HPDE6-E6E7 (cell line): Measurements from ENCODE around the gene TBCD.

ENCODE experiments used
- DNase-seq: peaks from one replicate; pipeline ENCODE4 v3.0.0; 2011; ENCODE audit warnings: missing footprints; ENCODE audit errors: extremely low spot score

The TBCD gene

DNA sequence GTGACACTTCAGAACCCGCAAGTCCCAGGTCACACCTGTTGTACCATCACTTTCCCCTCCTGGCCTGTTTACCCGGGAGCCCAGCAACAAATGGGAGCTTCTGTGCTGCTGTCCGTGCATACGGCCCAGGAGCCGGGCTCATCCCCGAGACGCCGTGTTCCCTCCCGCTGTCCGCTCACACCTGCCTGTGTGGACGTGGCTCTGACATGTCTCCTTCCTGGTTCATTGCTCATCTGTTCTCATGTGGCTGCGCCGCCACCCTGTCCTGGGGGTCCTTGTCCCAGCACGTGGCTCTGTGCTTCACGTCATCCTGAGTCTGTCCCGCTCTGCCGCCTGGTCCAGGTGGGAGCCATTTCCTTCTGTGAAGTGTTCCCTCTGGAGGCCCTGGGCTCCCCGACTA, 37.9 kb downstream of the TBCD start:
- DNase-seq, result no peak

DNA sequence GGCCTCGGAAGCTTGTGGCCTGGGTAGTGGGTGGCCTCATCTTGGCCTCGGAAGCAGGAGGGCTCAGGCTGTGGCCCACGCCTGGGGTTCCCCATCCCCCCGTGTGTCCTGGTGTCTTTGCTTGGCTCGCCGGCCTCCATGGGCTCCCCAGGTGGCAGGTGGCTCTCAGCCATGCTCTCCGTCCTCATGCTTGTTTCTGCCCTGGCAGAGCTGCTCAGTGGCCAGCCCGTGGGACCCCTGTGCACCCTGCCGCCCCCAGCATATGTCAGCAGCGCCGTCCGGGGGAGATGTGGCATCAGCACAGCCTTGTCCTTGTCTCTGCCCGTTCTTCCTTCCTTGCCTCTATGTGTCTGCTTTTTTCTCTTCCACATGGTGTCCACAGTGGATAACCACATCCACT, 38.5 kb downstream of the TBCD start:
- no peak for DNase-seq

DNA sequence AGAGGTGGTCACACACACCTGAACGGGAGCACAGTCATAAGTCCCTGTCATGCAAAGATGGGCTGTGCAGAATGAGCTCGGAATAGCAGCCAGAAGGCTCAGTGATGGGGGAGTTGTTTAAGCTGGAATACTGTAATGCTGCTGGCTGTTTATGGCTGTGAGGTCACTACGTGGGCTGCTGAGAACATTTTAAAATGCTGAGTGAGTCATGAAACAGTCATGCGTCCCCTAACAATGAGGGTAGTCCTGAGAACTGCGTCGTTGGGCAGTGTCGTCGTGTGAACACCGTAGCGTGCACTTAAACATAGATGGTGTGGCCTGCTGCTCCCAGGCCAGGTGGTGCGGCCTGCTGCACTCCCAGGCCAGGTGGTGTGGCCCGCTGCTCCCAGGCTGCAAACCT, 39.7 kb downstream of the TBCD start:
- DNase-seq, result no peak

DNA sequence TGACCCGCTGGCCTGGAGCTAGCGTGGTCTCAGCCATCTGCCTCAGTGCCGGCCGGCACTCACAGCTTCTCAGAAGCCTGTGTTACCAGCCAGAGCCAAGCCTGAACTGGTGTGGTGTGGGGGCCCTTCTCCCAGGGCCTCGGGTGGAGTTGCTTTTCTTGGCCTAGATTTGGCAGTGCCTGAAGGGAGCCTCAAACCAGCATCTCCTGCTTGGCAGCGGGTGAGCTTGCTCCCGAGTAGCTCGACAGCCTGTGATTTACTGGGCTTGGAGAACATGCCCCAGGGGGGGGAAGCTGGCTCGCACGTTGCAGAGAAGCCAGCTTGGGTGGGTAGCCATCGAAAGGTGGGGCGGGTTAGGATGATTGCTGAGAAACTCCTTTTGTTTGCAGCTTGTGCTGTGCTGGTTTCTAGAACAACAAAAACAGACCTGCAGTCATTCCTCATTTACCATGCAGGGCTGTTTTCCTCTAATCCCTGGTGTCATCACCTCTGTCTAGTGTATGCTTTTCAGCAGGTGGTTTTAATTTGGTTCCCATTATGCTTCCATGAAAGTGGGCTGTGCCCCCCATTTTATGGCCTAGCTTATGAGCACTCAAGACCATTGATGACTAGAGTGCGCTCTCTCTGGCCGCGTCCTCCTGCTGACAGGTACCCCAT, 42.2 kb downstream of the TBCD start:
- no peak for DNase-seq

DNA sequence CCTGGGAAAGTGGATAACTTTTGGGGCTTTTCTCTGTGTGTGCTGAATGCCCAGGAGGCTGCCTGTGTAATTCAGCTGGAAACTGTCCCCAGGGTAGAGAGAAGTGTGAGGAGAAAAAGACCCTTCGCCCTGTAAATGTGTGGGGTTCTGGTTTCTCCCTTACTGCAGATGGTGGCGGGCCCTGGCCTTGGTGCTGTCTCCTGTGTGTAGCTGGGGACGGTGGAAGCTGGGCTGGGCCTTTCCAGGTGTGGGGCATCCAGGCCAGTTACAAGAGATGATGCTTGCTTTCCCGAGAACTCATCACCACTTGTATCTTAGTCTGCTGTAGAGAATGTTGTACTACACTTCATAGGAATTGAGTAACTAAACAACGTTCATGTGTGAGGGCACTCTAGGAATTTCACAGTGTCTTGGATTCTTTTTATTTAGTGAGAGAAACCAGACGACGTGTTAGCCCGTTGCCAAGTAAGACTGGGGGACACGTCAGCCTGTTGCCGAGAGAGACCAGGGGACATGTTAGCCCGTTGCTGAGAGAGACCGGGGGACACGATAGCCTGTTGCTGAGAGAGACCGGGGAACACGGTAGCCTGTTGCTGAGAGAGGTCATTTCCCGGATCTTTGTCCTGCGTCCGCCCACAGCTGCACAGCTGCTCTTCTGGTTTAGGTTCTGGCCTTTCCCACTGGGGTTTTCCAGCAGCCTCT, 43.1 kb downstream of the TBCD start:
- no peak for DNase-seq

DNA sequence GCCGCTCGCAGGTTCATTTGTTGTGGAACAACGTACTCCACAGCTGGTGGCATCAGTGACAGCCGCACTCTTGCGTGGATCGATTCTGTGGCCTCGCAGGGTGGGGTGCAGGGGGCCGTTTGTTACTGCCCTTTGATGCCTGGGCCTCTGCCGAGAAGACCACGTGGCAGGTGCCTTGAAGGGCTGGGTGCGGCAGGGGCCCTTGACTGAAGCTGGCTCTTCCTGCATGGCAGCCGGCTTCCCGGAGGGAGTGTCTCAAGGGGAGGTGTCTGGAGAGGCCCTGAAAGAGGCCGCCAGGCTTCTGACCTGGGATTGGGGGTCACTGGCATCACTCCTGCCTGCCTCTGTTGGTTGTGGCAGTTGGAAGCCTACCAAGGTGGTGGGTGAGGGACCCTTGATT, 43.8 kb downstream of the TBCD start:
- no peak for DNase-seq

DNA sequence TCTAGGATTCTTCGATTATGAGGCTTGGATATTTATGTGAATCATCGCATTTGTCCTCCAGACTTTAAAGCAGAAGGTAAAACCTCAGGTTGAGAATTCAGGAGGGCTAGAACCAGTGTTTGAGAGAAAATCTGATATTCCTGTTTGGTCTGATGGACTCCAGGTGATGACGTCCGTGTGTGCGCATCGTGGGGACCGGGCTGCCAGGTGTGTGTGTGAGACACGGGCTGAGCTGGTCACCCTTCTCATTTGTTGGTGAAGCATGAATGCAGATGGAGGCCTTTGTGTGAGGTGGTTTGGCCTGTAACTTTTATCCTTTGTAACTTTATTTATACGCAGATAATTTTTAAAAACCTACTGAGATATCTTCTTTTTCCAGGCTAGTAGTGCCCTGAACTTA, 45.2 kb downstream of the TBCD start:
- no peak for DNase-seq

DNA sequence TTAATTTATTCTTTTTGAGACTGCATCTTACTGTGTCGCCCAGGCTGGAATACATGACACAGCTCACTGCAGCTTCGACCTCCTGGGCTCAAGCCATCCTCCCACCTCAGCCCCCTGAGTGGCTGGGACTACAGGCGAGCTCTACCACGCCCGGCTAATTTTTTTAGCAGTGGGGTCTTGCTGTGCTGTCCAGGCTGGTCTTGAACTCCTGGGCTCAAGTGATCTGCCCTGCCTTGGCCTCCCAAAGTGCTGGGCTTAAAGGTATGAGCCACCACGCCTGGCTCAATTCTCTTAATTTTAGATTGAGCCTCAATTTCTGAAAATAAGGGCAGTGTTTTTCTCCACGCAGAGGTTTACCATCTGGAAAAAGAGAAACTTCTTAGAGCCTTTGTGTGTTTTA, 46.9 kb downstream of the TBCD start:
- DNase-seq, result no peak

DNA sequence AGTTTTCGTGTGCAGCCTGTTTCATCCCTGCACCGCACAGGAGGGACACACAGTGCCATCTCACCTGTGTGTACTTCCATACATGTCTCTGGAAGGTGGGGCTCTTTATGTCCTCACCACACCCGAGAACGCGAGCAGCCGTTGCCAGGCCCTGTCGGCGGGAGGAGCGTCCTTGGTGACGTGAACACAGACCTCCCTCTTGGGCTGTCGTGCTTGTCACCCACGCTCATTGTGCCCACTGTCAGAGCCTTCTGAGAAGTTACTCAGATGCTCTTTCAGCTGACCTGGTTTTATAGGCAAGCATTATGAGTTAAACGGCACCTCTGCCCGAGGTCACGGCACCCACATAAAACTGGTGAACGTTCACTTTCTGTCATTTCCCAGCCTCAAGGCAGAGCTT, 47.7 kb downstream of the TBCD start:
- DNase-seq, result no peak

DNA sequence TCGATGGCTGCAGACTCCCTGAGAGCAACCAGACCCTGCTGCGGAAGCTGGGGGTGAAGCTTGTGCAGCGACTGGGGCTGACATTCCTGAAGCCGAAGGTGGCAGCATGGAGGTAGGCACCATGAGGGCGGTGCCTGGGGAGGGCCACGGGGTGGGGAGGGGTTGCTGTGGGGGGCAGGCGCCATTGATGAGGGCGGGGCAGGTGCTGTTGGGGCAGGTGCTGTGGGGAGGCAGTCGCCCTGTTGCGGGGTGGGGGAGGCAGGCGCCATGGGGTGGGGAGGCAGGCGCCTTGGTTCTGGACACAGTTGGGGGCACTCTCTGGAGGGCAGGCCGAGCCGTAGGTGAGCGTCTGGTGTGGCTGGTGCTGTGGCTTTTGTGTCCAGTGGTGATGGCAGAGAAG, 49.0 kb downstream of the TBCD start:
- DNase-seq, result no peak

DNA sequence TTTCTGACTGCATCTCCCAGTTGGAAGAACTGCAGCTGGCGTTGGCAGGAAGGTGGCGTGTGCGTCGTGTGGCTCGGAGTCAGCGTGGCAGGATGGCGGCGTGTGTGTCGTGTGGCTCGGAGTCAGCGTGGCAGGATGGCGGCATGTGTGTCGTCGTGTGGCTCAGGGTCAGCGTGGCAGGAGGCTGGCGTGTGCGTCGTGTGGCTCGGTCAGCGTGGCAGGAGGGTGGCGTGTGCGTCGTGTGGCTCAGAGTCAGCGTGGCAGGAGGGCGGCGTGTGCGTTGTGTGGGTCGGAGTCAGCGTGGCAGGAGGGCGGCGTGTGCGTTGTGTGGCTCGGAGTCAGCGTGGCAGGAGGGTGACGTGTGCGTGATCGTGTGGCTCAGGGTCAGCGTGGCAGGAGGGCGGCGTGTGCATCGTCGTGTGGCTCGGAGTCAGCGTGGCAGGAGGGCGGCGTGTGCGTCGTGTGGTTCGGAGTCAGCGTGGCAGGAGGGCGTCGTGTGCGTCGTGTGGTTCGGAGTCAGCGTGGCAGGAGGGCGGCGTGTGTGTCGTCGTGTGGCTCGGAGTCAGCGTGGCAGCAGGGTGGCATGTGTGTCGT, 49.6 kb downstream of the TBCD start:
- no peak for DNase-seq

DNA sequence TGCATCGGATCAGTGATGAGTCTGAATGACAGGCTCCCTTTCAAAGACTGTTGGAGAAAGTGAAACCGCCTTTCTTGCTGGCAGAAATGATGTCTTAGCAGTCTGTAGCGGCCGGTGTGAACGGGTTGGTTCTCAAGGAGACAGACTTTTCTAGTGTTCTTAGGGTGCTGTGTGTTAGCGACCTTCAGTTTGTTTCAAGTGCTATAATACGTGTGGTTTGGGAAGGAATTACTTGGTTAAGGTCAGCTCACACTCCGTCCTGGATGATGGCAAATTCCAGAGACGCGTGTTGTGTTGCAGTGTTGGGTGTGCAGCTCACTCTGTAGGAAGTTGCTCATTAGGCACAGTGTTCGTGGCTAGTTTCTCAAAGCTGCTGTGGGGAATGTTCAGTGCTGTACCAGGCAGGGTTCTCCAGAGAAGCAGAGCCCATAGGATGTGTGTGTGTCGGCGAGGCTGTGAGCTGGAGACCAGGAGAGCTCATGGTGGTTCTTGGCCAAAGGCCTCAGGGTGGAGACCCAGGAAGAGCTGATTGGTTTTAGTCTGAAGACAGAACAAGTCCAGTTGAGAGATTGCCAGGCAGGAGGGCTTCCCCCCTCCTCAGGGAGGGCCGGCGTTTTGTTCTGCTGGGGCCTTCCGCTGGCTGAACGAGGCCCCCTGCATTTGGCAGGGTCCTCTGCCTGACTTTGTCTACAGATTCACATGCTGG, 50.4 kb downstream of the TBCD start:
- no peak for DNase-seq

DNA sequence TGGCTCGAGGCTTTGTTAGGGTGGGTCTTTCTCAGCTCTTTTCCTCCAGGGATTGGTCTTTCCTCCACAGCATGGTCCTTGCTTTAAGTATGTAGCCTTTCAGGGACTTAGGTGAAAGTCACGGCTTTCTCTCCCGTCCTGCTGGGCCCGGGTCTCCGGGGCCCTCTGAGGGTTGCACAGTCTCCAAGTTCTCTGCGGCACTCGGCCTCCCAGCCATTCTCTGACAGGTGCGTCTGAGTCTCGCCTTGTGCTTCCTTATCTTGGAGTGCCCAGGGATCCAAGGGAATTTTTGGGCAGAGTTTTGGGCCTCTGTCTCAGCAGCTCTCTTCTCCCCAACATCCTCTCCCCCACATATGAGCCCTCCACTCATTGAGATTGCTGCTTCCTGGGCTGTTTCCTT, 51.3 kb downstream of the TBCD start:
- no peak for DNase-seq

DNA sequence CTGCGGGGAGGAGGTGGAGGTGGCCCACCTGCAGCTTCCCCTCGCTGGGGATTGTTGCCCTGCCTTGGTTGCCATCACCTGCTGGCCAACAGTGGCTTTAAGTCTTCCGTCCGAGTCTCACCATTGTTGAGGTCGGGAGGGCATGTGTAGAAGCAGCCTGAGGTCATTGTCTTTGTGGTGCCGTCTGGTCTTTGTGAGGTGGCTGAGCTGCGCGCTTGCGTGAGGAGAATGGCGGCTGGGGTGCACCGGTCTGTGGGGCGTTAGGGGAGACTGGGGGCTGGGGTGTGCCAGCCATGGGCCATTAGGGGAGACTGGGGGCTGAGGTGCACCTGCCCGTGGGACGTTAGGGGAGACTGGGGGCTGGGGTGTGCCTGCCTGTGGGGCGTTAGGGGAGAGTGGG, 51.7 kb downstream of the TBCD start:
- no peak for DNase-seq

DNA sequence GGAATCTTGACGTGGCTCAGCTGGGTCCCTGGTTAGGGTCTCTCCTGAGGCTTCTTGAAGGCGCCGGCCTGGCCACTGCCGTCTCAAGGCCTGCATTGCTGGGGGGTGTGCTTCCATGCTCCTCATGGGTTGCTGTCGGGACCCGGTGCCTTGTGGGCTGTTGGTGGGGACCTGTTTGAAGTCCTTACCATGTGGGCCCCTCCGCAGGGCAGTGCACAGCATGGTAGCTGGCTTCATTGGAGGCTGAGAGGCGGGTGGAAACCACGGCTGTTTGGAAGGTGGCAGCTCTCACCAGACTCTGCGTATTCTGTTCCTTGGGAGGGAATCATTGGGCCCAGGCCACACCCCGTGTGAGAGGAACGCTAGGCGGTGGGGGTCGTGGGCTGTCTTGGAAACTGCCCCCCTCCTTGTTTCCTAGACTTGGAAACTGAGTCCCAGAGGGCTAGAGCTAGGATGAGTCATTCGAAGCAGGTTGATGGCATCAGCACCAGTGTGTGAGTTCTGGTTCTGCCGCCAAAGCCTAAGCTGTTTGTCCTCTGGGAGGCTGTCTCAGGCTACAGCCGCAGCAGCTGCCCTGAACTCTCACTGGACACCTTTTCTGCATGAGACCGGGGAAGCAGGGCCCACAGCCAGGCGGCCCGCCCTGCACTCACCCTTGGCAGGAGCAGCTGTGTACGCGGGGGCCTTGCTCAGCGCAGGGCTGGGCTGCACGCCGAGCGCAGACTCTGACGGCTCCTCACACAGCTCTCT, 52.8 kb downstream of the TBCD start:
- DNase-seq, result no peak

DNA sequence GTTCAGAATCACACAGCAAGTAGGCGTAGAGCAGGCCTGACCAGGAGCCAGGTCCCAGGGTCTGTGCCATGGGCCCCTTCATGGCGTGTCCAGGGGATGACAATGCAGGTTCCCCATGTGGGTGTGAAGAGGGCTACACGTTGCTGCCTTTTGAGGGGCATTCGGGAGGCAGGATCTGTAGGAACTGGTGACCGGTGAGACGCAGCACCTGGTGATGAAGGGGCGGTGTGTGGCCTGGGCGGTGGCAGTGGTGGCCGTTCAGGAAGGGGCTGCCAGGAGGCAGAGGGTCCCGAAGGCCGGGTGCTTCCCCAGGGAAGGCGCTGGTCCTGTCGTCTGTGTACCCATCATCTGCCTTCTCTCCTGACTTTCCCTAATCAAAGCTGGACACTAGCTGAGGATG, 53.4 kb downstream of the TBCD start:
- no peak for DNase-seq

DNA sequence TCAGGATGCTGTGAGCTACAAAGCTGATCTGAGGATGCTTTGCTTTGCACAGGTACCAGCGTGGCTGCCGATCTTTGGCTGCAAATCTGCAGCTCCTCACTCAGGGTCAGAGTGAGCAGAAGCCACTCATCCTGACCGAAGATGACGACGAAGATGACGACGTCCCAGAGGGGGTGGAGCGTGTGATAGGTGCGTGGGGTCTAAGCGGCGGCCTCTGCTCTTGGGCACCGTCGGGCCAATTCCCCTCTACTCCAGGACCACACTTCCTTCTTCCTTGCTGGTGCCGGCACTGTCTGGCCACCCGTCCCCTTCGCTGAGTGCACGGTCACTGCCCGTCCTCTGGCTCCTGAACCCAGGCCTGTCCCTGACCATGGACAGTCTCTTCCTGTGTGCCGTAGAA, 54.0 kb downstream of the TBCD start:
- no peak for DNase-seq

DNA sequence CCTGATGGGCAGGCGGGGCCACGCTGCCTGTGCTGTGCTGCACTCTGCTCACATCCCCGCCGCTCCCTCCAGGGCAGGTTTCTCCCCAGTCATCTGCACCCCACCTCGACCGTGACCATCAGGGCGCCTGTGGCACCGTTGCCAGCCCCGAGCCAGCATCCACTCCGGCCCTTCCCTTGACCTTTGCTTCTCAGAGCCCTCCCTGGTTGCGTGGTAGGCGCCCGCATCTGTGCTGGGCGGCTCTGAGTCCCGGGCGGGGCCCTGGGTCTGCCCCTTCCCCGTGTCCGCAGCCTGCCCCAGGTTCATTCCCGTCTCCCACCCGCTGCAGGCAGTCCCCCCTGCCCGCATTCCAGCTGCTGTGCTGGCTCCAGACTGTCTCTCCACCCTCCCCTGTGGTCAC, 54.8 kb downstream of the TBCD start:
- no peak for DNase-seq

DNA sequence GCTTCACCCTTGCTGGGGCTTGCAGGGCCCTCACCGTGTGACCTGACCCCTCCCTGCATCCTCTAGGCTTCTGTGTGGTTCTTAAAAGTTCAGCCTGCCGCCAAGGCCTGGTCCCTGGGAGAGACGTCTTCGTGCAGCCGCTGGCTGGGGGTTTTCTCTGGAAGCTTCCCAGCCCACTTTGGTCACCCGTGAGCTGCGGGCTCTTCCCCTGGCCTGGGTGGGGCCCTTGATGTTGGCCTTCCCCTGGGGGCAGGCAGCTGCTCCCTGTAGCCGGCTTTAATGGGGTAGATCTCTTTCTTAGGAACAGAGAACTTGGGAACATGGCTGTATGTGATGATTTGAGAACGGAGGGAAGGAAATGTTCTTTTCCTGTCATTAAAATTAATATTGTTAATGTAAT, 55.2 kb downstream of the TBCD start:
- no peak for DNase-seq

DNA sequence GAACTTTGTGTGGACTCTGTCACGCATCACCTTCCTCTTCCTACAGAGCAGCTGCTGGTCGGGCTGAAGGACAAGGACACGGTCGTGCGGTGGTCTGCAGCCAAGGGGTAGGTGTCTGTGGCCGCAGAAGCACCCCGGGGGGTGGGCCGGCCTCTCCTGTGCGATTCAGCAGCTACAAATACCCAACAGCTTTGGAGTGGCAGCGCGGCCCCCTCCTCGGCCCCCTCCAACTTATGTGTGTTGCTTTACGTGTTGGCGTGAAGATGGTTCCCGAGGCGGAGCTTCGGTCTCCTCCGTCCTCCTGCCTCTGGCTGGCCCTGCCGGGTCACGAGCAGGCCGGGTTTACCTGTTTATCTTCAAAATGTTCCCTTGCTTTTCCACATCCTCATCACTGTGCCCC, 55.7 kb downstream of the TBCD start:
- DNase-seq, result no peak

DNA sequence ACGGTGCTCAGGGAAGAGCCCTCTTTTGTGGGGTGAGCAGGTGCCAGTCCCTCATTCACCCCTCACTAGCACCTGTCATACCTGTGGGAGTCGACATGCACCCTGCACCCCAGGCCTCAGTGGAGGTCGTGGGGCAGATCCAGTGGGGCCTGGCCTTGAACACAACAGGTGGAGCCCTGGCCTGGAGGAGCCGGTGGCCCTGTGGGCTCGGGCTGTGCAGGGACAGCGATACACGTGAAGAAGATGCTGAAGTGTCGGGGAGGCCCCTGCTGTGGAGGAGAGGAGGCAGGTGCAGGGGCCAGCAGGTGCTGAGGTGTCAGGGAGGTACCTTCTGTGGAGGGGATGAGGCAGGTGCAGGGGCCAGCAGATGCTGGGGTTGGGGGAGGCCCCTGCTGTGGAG, 56.1 kb downstream of the TBCD start:
- no peak for DNase-seq
